HG03442 (cell line): ENCODE measurements around the gene MYL9.

Experiments used
- ATAC-seq: cut with Tn5 transposase; IDR thresholded peaks from one replicate; pipeline ENCODE4 v1.9.1; 2021; ENCODE audit warnings: mild to moderate bottlenecking, moderate library complexity; ENCODE audit not compliant: unreplicated experiment

MYL9 gene

DNA sequence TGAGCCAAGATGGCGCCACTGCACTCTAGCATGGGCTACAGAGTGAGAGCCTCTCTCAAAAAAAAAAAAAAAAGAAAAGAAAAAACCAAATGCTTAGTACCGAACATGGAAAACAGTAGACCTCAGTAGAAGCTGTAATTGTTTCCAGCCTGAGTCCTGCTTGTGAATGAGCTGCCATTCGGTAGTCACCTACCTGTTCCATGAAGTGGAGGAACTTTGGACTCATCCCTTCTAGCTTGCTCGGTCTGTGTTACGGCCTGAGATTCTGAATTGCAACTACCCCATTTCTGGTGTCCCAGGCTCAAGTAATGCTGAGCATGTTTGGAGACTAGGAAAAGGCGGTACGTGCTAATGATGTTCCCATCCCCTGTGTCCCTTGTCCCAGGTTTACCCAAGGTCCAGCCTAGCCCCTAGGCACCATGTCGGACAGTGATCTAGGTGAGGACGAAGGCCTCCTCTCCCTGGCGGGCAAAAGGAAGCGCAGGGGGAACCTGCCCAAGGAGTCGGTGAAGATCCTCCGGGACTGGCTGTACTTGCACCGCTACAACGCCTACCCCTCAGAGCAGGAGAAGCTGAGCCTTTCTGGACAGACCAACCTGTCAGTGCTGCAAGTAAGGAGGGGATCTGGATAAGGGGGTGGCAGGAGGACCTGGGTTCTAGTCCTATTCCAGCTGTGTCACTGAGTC lies 37.2 kb downstream of the MYL9 start:
- no peak for ATAC-seq

DNA sequence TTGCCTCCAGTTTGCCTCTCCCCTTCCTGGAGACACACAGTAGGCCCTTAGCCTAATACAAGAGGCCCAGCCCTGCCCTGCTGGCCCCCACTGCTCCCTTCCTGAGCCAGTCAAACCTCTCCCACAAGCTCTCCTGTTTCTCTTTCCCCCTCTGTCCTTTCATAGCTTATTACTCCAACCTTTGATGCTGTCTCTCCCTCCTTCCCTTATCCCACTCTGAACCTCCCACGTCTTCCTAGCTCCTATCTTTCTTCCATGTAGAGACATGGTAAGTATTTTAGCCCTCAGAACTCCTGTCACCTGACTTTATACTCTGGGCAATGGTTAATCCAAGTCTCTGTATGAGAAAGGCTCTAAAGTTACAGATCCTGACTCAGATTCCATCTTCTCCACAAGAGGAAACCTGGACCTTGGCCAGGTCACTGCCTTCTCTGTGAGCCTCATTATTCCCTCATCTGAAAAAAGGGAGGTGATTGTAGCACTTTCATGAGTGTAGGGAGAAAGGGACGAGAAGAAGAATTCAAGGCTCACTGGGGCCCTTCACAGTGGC lies 38.8 kb downstream of the MYL9 start:
- ATAC-seq, result no peak

DNA sequence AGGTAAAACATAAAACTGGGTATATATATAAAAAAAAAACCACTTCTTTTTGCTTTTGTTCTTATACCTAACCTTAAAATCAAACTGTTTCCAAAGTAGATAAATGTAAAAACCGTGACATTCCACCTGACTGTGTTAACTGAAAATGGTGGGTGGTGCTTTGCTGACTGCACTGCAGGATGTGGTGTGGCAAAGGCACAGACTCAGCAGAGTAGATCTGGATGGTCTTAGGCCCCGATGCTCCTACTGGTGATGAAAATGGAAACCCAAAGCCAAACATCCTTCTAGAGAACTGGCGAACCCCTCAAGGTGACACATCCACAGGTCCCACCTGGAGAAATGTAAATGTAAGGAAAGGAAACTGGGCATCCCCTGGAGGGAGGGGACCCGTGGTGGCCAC lies 41.0 kb downstream of the MYL9 start:
- no peak for ATAC-seq

DNA sequence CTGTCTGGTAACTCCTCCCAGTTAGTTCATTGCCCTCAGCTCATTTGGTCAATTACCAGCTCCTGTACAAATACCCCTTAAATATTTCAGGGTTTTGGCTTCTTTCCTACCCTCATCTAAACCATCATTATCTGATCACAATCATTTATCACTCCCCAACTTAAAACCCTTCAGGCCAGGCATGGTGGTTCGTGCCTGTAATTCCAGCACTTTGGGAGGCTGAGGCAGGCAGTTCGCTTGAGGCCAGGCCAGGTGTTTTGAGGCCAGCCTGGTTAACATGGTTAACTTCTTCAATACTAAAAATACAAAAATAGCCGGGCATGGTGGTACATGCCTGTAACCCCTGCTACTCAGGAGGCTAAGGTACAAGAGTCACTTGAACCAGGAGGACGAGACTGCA lies 41.5 kb downstream of the MYL9 start:
- no peak for ATAC-seq

DNA sequence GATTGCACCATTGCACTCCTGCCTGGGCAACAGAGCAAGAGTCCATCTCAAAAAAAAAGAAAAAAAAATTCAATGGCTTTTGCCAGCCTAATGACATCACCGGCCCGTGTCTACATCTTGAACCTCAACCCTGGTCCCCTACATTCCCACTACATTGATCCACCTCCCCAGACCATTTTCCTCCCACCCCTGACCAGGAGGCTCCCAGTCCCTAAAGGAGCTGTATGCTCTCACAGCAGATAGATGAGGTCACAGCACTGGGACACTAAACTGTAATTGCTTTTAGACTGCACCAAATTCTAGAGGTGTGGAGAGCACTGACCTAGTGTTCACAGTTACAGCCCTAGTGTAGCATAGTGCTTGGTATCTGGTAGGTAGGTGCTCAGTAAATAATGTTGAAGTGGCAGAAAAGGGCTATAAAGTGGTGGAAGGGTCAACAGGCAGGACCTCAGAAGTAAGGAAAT lies 42.7 kb downstream of the MYL9 start:
- no peak for ATAC-seq

DNA sequence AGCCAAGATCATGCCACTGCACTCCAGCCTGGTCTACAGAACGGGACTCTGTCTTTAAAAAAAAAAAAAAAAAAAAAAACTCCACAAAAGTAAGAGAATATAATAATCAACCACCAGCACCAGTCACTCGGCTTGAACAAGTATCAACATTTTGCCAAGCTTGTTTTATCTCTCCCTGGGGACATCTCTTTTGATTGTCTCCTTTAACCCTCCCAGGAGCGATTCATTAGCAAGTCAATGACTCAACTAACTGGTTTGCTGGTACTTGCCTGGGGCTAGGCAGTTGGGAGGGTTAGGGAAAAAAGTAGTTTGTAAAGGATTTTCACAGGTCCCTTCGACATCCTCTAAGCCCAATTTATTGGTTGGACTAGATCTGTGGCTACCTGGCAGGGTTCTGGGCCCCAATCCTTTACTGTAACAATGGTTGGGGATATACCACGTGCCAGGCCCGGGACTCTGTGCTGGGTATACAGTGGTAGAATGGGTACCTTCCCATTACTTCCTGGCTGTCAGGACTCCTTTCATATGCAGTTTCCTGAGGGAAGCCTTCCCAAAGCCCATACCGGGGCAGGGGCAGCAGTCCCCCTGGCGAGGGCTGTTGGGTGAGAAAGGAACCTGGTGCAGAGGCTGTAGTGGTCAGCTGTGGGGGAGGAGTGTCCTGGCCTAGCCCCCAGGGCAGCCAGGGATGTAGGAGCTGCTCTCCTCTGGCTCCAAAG lies 44.2 kb downstream of the MYL9 start:
- ATAC-seq, result no peak

DNA sequence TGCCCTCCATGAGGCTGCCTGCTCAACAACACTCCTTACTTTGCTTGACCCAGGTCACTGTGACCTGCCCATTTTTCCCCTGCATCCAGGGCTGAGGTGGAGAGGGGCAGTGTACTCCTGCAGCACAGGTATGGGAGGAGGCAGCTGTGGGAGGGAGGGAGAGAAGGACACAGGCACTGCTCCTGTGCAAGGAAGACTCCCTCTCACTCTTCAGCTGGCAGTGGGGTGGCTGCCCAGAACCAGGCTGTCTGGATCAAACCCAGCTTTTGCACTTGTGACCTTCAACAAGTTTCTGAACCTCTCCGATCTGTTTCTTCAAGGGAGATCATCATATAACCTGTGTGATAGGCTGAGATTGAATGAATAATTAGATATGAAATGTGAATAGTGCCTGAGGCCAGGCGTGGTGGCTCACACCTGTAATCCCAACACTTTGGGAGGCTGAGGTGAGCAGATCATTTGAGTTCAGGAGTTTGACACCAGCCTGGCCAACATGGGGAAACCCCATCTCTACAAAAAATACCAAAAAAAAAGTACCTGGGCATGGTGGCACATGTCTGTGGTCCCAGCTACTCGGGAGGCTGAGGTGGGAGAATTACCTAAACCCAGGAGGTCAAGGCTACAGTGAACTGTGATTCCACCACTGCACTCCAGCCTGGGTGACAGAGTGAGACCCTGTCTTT lies 46.2 kb downstream of the MYL9 start:
- no peak for ATAC-seq

DNA sequence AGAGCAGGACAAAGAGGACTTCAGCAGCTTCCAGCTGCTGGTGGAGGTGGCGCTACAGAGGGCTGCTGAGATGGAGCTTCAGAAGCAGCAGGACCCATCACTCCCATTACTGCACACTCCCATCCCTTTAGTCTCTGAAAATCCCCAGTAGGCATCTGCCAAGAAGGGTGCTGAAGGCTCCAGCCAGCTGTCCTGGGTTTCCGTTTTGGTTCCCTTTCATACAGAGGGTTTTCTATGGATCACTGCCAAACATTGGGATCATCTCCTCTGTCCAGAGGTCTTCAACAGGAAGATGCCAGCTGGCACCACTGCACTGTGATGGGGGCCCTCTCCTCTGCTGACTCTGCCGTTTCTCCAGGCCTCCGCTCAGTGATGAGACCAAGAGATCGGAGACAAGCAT lies 50.0 kb downstream of the MYL9 start:
- ATAC-seq, result no peak

DNA sequence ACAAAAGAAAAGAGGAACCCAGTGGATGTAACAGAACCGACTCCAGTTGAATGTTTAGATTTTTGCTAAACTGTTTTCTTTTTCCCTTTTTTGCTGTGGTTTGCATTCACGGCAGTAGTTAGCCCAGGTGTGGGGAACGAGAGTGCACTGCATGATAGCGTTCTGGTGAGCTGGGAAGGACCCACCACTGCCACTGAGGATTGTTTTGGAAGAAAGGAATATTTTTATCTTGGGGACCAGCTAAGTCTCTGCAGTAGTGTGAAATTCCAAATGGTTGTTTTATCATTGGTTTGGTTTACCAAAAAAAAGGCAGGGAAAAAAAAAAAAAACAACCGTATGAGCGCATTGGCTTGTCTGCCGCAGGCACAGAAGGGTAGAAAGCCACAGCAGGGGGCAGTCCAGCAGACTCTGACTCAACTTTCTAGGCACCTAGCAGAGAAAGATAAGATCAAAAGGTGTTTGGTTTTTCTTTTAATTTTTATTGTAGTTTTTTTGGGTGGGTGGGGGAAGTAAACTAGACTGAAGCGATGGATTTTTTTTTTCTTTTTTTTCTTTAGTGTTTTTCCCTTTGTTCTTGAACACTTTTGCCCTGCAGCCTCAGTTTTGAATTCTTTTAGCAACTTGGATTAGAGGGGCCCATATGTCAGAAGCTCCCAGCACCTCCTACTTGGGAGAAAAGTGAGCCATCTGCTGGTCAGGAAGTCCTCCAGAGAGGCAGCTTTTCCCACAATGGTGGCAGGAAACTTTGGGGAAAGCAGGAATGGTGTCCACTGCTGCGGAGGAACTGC lies 50.7 kb downstream of the MYL9 start:
- ATAC-seq, result no peak

DNA sequence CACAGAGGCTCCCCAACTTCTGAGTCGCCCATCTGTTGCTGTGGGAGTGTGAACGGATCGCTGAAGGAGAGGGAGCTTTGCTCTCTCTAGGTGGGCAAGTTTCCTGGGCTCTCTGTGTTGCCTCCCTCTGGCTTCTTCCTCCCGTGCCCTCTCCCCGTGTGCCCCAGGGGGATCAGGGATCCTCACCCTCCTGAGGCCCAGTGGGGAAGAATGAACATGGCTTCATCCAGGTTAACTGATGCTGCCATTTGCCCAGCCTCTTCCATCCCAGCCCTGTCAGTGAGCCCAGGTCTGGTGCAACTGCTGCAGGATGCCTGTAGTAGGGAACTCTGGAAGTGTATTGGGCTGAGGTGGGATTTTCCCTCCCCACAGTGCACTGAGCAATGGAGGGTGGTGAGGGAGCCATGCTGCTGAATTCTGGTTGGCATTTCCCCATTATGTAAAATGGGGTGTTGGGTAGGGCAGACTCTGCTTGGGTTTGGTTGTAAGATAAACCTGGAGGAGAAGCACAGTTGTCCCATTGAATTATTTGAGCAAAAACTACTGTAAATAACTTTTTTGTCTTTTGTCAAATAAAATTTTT lies 52.1 kb downstream of the MYL9 start:
- ATAC-seq, result no peak

DNA sequence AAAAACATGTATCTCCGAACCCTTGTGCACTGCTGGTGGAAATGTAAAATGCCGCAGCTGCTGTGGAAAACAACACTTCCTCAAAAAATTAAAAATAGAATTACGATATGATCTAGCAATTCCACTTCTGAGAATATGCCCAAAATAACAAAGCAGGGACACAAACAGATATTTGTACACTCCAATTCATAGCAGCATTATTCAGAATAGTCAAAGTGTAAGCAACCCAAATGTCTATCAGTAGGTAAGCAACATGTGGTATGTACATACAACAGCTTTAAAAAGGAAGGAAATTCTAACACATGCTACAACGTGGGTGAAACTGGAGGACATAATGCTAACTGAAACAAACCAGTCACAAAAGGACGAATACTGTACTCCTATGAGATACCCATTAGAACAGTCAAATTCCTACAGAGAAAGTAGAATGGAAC lies 58.6 kb downstream of the MYL9 start:
- no peak for ATAC-seq
